ENCODE results near the gene ATP8B4.

Gene ATP8B4

DNA sequence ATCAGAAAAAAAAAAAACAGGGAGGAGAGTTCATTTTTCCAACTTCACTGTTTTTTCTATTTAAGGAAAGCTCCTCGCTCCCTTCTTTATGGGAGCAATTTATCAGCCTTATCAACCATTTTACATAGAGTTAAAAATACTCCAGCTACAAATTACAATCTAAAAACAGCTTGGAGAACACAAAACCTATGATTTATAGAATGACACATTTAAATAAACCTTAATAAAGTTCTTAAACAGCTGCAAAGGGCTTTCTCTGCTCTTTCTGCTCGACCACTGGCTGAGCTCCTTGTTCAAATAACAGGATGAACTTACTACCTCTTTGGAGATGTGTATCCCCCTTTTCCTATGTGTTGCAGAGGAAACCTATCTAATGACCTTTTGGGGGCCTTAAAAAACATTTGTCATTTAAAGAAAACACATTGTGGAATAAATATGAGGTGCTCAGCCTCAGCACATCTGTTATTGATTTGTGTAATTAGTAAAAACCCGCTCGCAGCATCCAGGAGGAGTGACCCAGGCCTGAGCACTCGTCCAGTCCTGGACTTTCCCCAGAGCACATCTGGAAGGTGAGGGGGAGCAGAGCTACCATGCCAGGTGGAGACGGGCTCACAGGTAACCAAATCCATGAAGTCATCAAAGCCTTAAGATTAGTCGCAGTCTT is 231.2 kb downstream of the ATP8B4 start:
- no peak for TF ChIP-seq TEAD4 (IDR thresholded peaks at IDR 0.05)
- no peak for TF ChIP-seq RAD21 (IDR thresholded peaks at IDR 0.05; ENCODE audit: low read depth)
- TF ChIP-seq TAF1 (IDR thresholded peaks at IDR 0.05; ENCODE audit: low read depth) = no peak
- no peak for TF ChIP-seq YY1 (IDR thresholded peaks at IDR 0.05; ENCODE audit: low read depth)
- TF ChIP-seq, protein P1, sequence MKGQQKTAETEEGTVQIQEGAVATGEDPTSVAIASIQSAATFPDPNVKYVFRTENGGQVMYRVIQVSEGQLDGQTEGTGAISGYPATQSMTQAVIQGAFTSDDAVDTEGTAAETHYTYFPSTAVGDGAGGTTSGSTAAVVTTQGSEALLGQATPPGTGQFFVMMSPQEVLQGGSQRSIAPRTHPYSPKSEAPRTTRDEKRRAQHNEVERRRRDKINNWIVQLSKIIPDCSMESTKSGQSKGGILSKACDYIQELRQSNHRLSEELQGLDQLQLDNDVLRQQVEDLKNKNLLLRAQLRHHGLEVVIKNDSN (IDR thresholded peaks at IDR 0.05) = no peak
- TF ChIP-seq, protein P2, sequence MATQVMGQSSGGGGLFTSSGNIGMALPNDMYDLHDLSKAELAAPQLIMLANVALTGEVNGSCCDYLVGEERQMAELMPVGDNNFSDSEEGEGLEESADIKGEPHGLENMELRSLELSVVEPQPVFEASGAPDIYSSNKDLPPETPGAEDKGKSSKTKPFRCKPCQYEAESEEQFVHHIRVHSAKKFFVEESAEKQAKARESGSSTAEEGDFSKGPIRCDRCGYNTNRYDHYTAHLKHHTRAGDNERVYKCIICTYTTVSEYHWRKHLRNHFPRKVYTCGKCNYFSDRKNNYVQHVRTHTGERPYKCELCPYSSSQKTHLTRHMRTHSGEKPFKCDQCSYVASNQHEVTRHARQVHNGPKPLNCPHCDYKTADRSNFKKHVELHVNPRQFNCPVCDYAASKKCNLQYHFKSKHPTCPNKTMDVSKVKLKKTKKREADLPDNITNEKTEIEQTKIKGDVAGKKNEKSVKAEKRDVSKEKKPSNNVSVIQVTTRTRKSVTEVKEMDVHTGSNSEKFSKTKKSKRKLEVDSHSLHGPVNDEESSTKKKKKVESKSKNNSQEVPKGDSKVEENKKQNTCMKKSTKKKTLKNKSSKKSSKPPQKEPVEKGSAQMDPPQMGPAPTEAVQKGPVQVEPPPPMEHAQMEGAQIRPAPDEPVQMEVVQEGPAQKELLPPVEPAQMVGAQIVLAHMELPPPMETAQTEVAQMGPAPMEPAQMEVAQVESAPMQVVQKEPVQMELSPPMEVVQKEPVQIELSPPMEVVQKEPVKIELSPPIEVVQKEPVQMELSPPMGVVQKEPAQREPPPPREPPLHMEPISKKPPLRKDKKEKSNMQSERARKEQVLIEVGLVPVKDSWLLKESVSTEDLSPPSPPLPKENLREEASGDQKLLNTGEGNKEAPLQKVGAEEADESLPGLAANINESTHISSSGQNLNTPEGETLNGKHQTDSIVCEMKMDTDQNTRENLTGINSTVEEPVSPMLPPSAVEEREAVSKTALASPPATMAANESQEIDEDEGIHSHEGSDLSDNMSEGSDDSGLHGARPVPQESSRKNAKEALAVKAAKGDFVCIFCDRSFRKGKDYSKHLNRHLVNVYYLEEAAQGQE (IDR thresholded peaks at IDR 0.05; ENCODE audit: low read depth) = no peak
- TF ChIP-seq CREB1 (IDR thresholded peaks at IDR 0.05; ENCODE audit: low read depth) = no peak
- TF ChIP-seq CEBPB (IDR thresholded peaks at IDR 0.05) = no peak
- TF ChIP-seq TCF12 (IDR thresholded peaks at IDR 0.05; ENCODE audit: low read depth) = no peak
- no peak for TF ChIP-seq EGR1 (IDR thresholded peaks at IDR 0.05)
- no peak for TF ChIP-seq FOXM1 (IDR thresholded peaks at IDR 0.05; ENCODE audit: borderline replicate concordance, low read depth)
- TF ChIP-seq, protein P3, sequence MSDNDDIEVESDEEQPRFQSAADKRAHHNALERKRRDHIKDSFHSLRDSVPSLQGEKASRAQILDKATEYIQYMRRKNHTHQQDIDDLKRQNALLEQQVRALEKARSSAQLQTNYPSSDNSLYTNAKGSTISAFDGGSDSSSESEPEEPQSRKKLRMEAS (IDR thresholded peaks at IDR 0.05) = no peak
- no peak for TF ChIP-seq ZBTB7A (IDR thresholded peaks at IDR 0.05; ENCODE audit: low read depth)

DNA sequence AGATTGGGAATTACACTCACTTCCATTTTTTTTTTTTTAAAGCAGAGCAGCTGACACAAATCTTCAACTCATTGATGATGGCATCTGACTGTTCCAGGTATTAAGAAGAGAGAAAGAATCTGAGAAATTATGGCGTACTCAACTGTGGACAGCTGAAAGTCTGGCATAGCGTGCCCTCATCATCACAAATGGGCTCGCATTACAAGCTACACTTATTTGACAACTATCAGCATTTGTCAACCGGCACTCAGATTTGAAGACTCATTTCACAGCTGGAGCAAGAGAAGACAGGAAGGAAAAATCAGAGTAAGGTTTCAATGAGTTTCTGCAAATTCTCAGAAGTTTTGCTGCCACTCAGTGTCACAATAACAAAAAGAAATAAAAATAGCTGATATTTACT is 235.9 kb downstream of the ATP8B4 start:
- TF ChIP-seq NFIC (IDR thresholded peaks at IDR 0.05) (no peak), CEBPB (IDR thresholded peaks at IDR 0.05) (no peak), CREB1 (IDR thresholded peaks at IDR 0.05; ENCODE audit: low read depth) (no peak), EP300 (IDR thresholded peaks at IDR 0.05; ENCODE audit: borderline replicate concordance) (no peak)
- TF ChIP-seq, protein P2 (IDR thresholded peaks at IDR 0.05; ENCODE audit: low read depth) = no peak

DNA sequence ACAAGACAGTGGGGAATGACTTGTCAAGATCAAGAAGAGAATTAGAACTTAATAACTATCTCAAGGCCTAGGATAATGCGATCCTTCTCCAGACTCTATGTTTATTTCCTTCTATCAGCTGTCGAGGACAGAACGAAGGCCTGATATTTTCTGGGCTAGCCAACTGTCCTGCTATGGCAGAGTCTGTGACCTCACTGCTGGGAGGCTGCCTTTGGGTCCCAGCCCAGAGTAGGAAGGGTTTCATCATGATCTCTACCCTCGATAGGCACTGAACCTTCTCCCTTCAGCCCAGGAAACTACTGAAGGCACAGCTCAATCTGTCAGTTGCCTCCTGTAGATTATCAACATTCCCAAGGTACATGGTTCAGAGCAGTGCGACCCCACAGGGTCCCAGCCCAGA is 237.2 kb downstream of the ATP8B4 start:
- no peak for TF ChIP-seq TAF1 (IDR thresholded peaks at IDR 0.05; ENCODE audit: low read depth)
- TF ChIP-seq FOXM1 (IDR thresholded peaks at IDR 0.05; ENCODE audit: borderline replicate concordance, low read depth) = no peak
- TF ChIP-seq ZBTB7A (IDR thresholded peaks at IDR 0.05; ENCODE audit: low read depth) = no peak
- no peak for TF ChIP-seq EP300 (IDR thresholded peaks at IDR 0.05; ENCODE audit: borderline replicate concordance)
- no peak for TF ChIP-seq NFIC (IDR thresholded peaks at IDR 0.05)
- TF ChIP-seq, protein P1 (IDR thresholded peaks at IDR 0.05) = no peak
- TF ChIP-seq TCF12 (IDR thresholded peaks at IDR 0.05; ENCODE audit: low read depth) = no peak
- TF ChIP-seq CEBPB (IDR thresholded peaks at IDR 0.05) = no peak
- no peak for TF ChIP-seq EGR1 (IDR thresholded peaks at IDR 0.05)
- TF ChIP-seq, protein P3 (IDR thresholded peaks at IDR 0.05) = no peak

DNA sequence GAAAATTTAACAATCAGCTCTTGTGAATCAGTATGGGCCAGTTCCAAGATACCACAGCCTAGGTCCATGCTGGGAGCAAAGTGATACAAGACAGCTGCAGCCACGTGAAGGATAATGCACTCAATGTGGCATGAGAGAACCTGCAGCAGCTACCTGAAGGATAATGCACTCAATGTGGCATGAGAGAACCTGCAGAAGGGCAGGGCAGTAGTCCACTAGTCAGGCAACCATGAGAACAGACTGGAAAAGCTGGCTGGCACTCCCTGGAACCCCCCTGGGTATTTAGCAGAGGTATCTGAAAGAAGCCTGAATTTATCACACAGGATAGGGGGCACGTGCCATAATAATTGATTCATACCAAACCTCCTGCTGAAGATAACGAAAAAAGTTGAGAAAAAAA is 237.6 kb downstream of the ATP8B4 start:
- TF ChIP-seq RAD21 (IDR thresholded peaks at IDR 0.05; ENCODE audit: low read depth) (no peak), EGR1 (IDR thresholded peaks at IDR 0.05) (no peak), CREB1 (IDR thresholded peaks at IDR 0.05; ENCODE audit: low read depth) (no peak), EP300 (IDR thresholded peaks at IDR 0.05; ENCODE audit: borderline replicate concordance) (no peak), ZBTB7A (IDR thresholded peaks at IDR 0.05; ENCODE audit: low read depth) (no peak), NFIC (IDR thresholded peaks at IDR 0.05) (no peak), TCF12 (IDR thresholded peaks at IDR 0.05; ENCODE audit: low read depth) (no peak), YY1 (IDR thresholded peaks at IDR 0.05; ENCODE audit: low read depth) (no peak), CEBPB (IDR thresholded peaks at IDR 0.05) (no peak), TEAD4 (IDR thresholded peaks at IDR 0.05) (no peak), TAF1 (IDR thresholded peaks at IDR 0.05; ENCODE audit: low read depth) (no peak), FOXM1 (IDR thresholded peaks at IDR 0.05; ENCODE audit: borderline replicate concordance, low read depth) (no peak)
- TF ChIP-seq, protein P2 (IDR thresholded peaks at IDR 0.05; ENCODE audit: low read depth) = no peak
- TF ChIP-seq, protein P3 (IDR thresholded peaks at IDR 0.05) = no peak
- TF ChIP-seq, protein P1 (IDR thresholded peaks at IDR 0.05) = no peak

Measured in Ishikawa (cell line).